GM21423 (cell line): ENCODE data around the gene EGR4.

ENCODE experiments used
- ATAC-seq: cut with Tn5 transposase; IDR thresholded peaks from one replicate; pipeline ENCODE4 v1.9.1; 2021; ENCODE audit warnings: mild to moderate bottlenecking, moderate library complexity; ENCODE audit not compliant: unreplicated experiment

The EGR4 gene

GRCh38 chr2:73250872-73251846, 42.2 kb downstream of the EGR4 start:
- ATAC-seq: no peak

DNA sequence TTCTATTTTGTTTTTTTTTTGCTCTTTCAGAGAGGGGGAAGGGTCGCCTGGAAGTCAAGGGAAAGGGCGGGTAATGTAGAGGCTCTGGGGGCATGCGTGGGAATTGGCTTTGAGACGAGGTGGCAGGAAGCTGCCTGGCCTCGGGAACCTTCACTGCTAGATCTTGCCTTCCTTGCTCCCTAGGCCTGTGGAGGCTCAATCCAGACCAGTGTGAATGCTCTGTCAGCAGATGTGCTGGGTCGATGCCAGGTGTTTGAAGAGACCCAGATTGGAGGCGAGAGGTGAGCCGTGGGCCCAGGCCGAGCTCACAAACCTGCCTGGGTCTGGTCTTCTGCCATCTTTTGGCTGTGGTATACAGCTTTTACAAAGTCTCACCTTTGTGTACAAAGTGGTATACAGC, 43.7 kb downstream of the EGR4 start:
- no peak for ATAC-seq

DNA sequence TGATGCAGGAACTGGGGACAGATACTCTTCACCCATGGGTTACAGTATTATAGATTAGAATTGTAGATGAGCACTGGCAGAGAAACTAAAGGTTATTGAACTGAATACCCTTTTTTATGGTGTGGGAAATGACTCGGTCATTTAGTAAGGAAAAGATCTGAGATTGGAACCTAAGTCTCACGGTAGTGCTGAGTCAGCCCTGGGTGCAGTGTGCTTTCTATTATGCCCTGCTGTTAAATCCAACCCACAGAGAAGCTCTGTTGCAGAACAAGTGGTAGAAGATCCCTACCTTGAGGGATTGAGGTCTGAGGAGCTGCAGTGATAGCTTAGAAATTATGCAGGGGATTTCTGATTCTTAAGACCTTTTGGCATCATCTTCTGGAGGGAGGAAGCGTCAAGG, 46.5 kb downstream of the EGR4 start:
- no peak for ATAC-seq

GRCh38 chr2:73244580-73244979, 48.8 kb downstream of the EGR4 start:
- no peak for ATAC-seq

DNA sequence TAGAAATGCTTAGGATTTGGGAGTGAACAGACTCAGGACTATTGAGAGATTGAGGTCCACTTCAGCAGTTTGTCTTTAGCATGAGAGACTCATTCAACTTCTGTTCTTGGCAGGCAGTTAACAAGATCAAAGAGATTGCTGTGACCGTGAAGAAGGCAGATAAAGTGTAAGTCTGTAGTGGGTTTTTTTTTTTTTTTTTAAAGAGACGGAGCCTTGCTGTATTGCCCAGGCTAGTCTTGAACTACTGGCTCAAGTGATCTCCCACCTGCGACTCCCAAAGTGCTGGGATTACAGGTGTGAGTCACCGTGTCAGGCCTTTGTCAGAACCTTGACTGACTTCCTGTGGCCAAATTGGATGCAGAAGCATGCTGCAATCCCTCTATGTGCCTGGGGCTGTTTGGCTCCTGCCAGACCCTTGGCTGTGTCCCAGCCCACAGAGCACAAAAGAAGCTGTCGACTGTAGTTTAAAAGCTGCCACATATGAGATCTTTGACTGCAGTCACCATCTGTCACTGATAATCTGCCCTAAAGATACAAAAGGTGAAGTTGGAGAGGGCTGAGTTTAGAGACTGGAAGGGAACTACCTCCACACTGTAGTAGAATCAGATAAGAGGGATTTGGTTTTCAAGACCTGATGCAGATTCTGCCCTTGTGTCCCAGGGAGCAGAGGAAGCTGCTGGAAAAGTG, 49.3 kb downstream of the EGR4 start:
- no peak for ATAC-seq
